ENCODE measurements around the gene CEMIP2. TPM values are rescaled to one million over a fixed set of nuclear protein-coding genes. Genes with fewer than 3 reads are reported as not detected.

The CEMIP2 gene
- total RNA-seq, 1 donor from 2014 or later: 45.3 TPM

GRCh38 chr9:71767776-71768321 is 464 bp downstream of the CEMIP2 start:
- no peaks in the 10 kb centered on the region for H3K9me3 Mint-ChIP-seq
- peaks cover 50% of the 10 kb centered on the region for H3K4me1 Mint-ChIP-seq (ENCODE audit: low read depth)
- H3K27ac Mint-ChIP-seq: peak overlapping the region; percentile 88
- H3K27me3 Mint-ChIP-seq (ENCODE audit: low read depth): no peaks in the 10 kb centered on the region
- no peak for DNase-seq (ENCODE audit: low spot score)
- peaks cover 16% of the 10 kb centered on the region for H3K36me3 Mint-ChIP-seq (ENCODE audit: low read depth)
- intact Hi-C loops (cut with micrococcal nuclease): loop anchor here (1.0 to 5.0 kb wide), 8 partner anchors 15 to 1356 kb away; partner anchors contain the start of gene KLF9
- peak overlapping the region; percentile 89 for H3K4me3 Mint-ChIP-seq (ENCODE audit: low read depth)

GRCh38 chr9:71767163-71767775 is 1.0 kb downstream of the CEMIP2 start:
- no peaks in the 10 kb centered on the region for H3K27me3 Mint-ChIP-seq (ENCODE audit: low read depth)
- peak overlapping the region; percentile 89 for H3K4me3 Mint-ChIP-seq (ENCODE audit: low read depth)
- peaks cover 54% of the 10 kb centered on the region for H3K4me1 Mint-ChIP-seq (ENCODE audit: low read depth)
- intact Hi-C loops (cut with micrococcal nuclease): loop anchor here (2.0 to 5.0 kb wide), 5 partner anchors 14 to 1355 kb away; partner anchors contain the start of gene KLF9
- peaks cover 16% of the 10 kb centered on the region for H3K36me3 Mint-ChIP-seq (ENCODE audit: low read depth)
- H3K27ac Mint-ChIP-seq: peak overlapping the region; percentile 88
- no peaks in the 10 kb centered on the region for H3K9me3 Mint-ChIP-seq
- no peak for DNase-seq (ENCODE audit: low spot score)

GRCh38 chr9:71766663-71767062 is 1.6 kb downstream of the CEMIP2 start:
- no peak for DNase-seq (ENCODE audit: low spot score)
- H3K9me3 Mint-ChIP-seq: no peaks in the 10 kb centered on the region
- H3K27ac Mint-ChIP-seq: peak overlapping the region; percentile 88
- peaks cover 59% of the 10 kb centered on the region for H3K4me1 Mint-ChIP-seq (ENCODE audit: low read depth)
- H3K4me3 Mint-ChIP-seq (ENCODE audit: low read depth): peak overlapping the region; percentile 89
- no peaks in the 10 kb centered on the region for H3K27me3 Mint-ChIP-seq (ENCODE audit: low read depth)
- H3K36me3 Mint-ChIP-seq (ENCODE audit: low read depth): peaks cover 16% of the 10 kb centered on the region
- intact Hi-C loops (cut with micrococcal nuclease): loop anchor here (2.0 to 5.0 kb wide), 5 partner anchors 14 to 1354 kb away; partner anchors contain the start of gene KLF9

- H3K4me3 Mint-ChIP-seq (ENCODE audit: low read depth): peak overlapping the region; percentile 89
- H3K4me1 Mint-ChIP-seq (ENCODE audit: low read depth): peaks cover 66% of the 10 kb centered on the region
- H3K27ac Mint-ChIP-seq: peak overlapping the region; percentile 71
- H3K9me3 Mint-ChIP-seq: no peaks in the 10 kb centered on the region
- H3K27me3 Mint-ChIP-seq (ENCODE audit: low read depth): no peaks in the 10 kb centered on the region
- DNase-seq (ENCODE audit: low spot score): no peak
- H3K36me3 Mint-ChIP-seq (ENCODE audit: low read depth): peaks cover 16% of the 10 kb centered on the region
- intact Hi-C loops (cut with micrococcal nuclease): loop anchor here (2.0 to 5.0 kb wide), 5 partner anchors 13 to 1353 kb away; partner anchors contain the start of gene KLF9
Measured at GRCh38 chr9:71765693-71766092, 2.6 kb downstream of the CEMIP2 start.

GRCh38 chr9:71764891-71765290 is 3.4 kb downstream of the CEMIP2 start:
- H3K4me1 Mint-ChIP-seq (ENCODE audit: low read depth): peaks cover 62% of the 10 kb centered on the region
- peak overlapping the region; percentile 9 for H3K27ac Mint-ChIP-seq
- peak overlapping the region; percentile 34 for H3K4me3 Mint-ChIP-seq (ENCODE audit: low read depth)
- H3K27me3 Mint-ChIP-seq (ENCODE audit: low read depth): no peaks in the 10 kb centered on the region
- DNase-seq (ENCODE audit: low spot score): no peak
- H3K36me3 Mint-ChIP-seq (ENCODE audit: low read depth): peaks cover 16% of the 10 kb centered on the region
- no peaks in the 10 kb centered on the region for H3K9me3 Mint-ChIP-seq
- intact Hi-C loops (cut with micrococcal nuclease): loop anchor here (5.0 kb wide), 4 partner anchors 42 to 1353 kb away; partner anchors contain the start of gene KLF9

GRCh38 chr9:71764463-71764862 is 3.9 kb downstream of the CEMIP2 start:
- intact Hi-C loops (cut with micrococcal nuclease): no loop called here
- Mint-ChIP-seq H3K27me3 (ENCODE audit: low read depth) (no peaks in the 10 kb centered on the region), H3K4me1 (ENCODE audit: low read depth) (peaks cover 59% of the 10 kb centered on the region), H3K36me3 (ENCODE audit: low read depth) (peaks cover 18% of the 10 kb centered on the region), H3K4me3 (ENCODE audit: low read depth) (peak overlapping the region; percentile 34), H3K9me3 (no peaks in the 10 kb centered on the region), H3K27ac (peak overlapping the region; percentile 25)
- no peak for DNase-seq (ENCODE audit: low spot score)

GRCh38 chr9:71763832-71764231 is 4.5 kb downstream of the CEMIP2 start:
- Mint-ChIP-seq H3K36me3 (ENCODE audit: low read depth) (peaks cover 24% of the 10 kb centered on the region), H3K27me3 (ENCODE audit: low read depth) (no peaks in the 10 kb centered on the region), H3K9me3 (no peaks in the 10 kb centered on the region)

GRCh38 chr9:71762900-71763653 is 5.2 kb downstream of the CEMIP2 start:
- no peak overlapping the region for H3K4me3 Mint-ChIP-seq (ENCODE audit: low read depth)
- intact Hi-C loops (cut with micrococcal nuclease): no loop called here
- H3K27me3 Mint-ChIP-seq (ENCODE audit: low read depth): no peaks in the 10 kb centered on the region
- peak overlapping the region; percentile 35 for H3K27ac Mint-ChIP-seq
- no peak for DNase-seq (ENCODE audit: low spot score)
- H3K36me3 Mint-ChIP-seq (ENCODE audit: low read depth): peaks cover 30% of the 10 kb centered on the region
- H3K9me3 Mint-ChIP-seq: no peaks in the 10 kb centered on the region
- peaks cover 70% of the 10 kb centered on the region for H3K4me1 Mint-ChIP-seq (ENCODE audit: low read depth)

More at GRCh38 chr9:71763832-71764231, 4.5 kb downstream of the CEMIP2 start:
- H3K4me1 Mint-ChIP-seq (ENCODE audit: low read depth): peaks cover 64% of the 10 kb centered on the region
- peak overlapping the region; percentile 49 for H3K27ac Mint-ChIP-seq
- intact Hi-C loops (cut with micrococcal nuclease): no loop called here
- DNase-seq (ENCODE audit: low spot score): no peak
- H3K4me3 Mint-ChIP-seq (ENCODE audit: low read depth): no peak overlapping the region

- intact Hi-C loops (cut with micrococcal nuclease): no loop called here
- DNase-seq (ENCODE audit: low spot score): no peak
- H3K36me3 Mint-ChIP-seq (ENCODE audit: low read depth): peaks cover 29% of the 10 kb centered on the region
Measured at GRCh38 chr9:71761938-71762353, 6.4 kb downstream of the CEMIP2 start.

GRCh38 chr9:71760901-71761300 is 7.4 kb downstream of the CEMIP2 start:
- Mint-ChIP-seq H3K27ac (no peak overlapping the region), H3K36me3 (ENCODE audit: low read depth) (peaks cover 23% of the 10 kb centered on the region), H3K4me1 (ENCODE audit: low read depth) (peaks cover 71% of the 10 kb centered on the region), H3K4me3 (ENCODE audit: low read depth) (no peak overlapping the region), H3K27me3 (ENCODE audit: low read depth) (no peaks in the 10 kb centered on the region), H3K9me3 (no peaks in the 10 kb centered on the region)
- no peak for DNase-seq (ENCODE audit: low spot score)
- intact Hi-C loops (cut with micrococcal nuclease): no loop called here

More at GRCh38 chr9:71761938-71762353, 6.4 kb downstream of the CEMIP2 start:
- Mint-ChIP-seq H3K4me1 (ENCODE audit: low read depth) (peaks cover 71% of the 10 kb centered on the region), H3K27me3 (ENCODE audit: low read depth) (no peaks in the 10 kb centered on the region), H3K9me3 (no peaks in the 10 kb centered on the region), H3K27ac (no peak overlapping the region), H3K4me3 (ENCODE audit: low read depth) (no peak overlapping the region)

- no peak overlapping the region for H3K4me3 Mint-ChIP-seq (ENCODE audit: low read depth)
- H3K27me3 Mint-ChIP-seq (ENCODE audit: low read depth): no peaks in the 10 kb centered on the region
- intact Hi-C loops (cut with micrococcal nuclease): no loop called here
- H3K27ac Mint-ChIP-seq: no peak overlapping the region
- peaks cover 20% of the 10 kb centered on the region for H3K36me3 Mint-ChIP-seq (ENCODE audit: low read depth)
- H3K9me3 Mint-ChIP-seq: no peaks in the 10 kb centered on the region
- DNase-seq (ENCODE audit: low spot score): no peak
- peaks cover 52% of the 10 kb centered on the region for H3K4me1 Mint-ChIP-seq (ENCODE audit: low read depth)
Measured at GRCh38 chr9:71758785-71759184, 9.5 kb downstream of the CEMIP2 start.

GRCh38 chr9:71758277-71758676 is 10.0 kb downstream of the CEMIP2 start:
- no peak for DNase-seq (ENCODE audit: low spot score)
- Mint-ChIP-seq H3K4me3 (ENCODE audit: low read depth) (no peak overlapping the region), H3K27me3 (ENCODE audit: low read depth) (no peaks in the 10 kb centered on the region), H3K9me3 (no peaks in the 10 kb centered on the region), H3K36me3 (ENCODE audit: low read depth) (peaks cover 20% of the 10 kb centered on the region), H3K27ac (no peak overlapping the region), H3K4me1 (ENCODE audit: low read depth) (peaks cover 47% of the 10 kb centered on the region)
- intact Hi-C loops (cut with micrococcal nuclease): no loop called here

Data from activated T-helper 2 cell treated with anti-CD3 and anti-CD28 coated beads, Interferon-gamma antibody, Interleukin-2, Interleukin-4, amounts not matched to agents 10 μg/mL and 5 μg/mL and 100 μg/mL, durations not matched to agents 14 hours and 24 hours and 36 hours (primary cell).